K562 (cell line): ENCODE data around the gene SNX9. TPM values are rescaled to one million over a fixed set of nuclear protein-coding genes. Genes with fewer than 3 reads are reported as not detected.

Experiments
- ATF1 ChIP-seq, 2 experiments: fragments of 450-650 bp in 1 of 2; IDR thresholded peaks; 2 replicates each; pipeline ENCODE4 v1.6.1; 2016; ENCODE audit warnings: missing compliant biosample characterization in 1 of 2, missing genetic modification characterization in 1 of 2
- BRF1 ChIP-seq: IDR thresholded peaks from 3 replicates; pipeline ENCODE4 v1.6.1; 2011; ENCODE audit warnings: borderline replicate concordance, mild to moderate bottlenecking; ENCODE audit not compliant: insufficient read length; ENCODE audit errors: extremely low read depth
- CBFB ChIP-seq: sonication (generic); formaldehyde crosslinking; IDR thresholded peaks from 2 replicates; pipeline ENCODE4 v1.4.0; 2020; ENCODE audit warnings: mild to moderate bottlenecking, missing genetic modification reagents
- CREBBP ChIP-seq: IDR thresholded peaks from one replicate; pipeline ENCODE4 v1.6.1; 2012; ENCODE audit warnings: low read depth, mild to moderate bottlenecking, control low read depth, inconsistent platforms, low read length
- FOXA3 ChIP-seq, 2 experiments: fragments of 450-650 bp in 1 of 2; sonication (generic) in 1 of 2; formaldehyde crosslinking; IDR thresholded peaks in 1 of 2; conservative IDR thresholded peaks in 1 of 2; 2 replicates each; pipeline versions ENCODE4 v1.4.0 to v1.8.0; 2020 to 2022; ENCODE audit warnings: mild to moderate bottlenecking in 2 of 2, missing genetic modification reagents in 1 of 2
- JUN ChIP-seq, 2 experiments: sonication (generic) in 1 of 2; formaldehyde crosslinking in 1 of 2; IDR thresholded peaks; 2 replicates each; pipeline versions ENCODE4 v1.6.1 to v1.8.0; 2012 to 2022; ENCODE audit warnings: borderline replicate concordance in 2 of 2, mild to moderate bottlenecking in 2 of 2, improper control_type of control experiment in 1 of 2, low read depth in 1 of 2, low read length in 1 of 2, missing genetic modification reagents in 1 of 2
- MIER1 ChIP-seq: fragments of 450-650 bp; IDR thresholded peaks from 2 replicates; pipeline ENCODE4 v1.6.1; 2016; ENCODE audit warnings: antibody characterized with exemption, mild to moderate bottlenecking, low read depth
- NCOR1 ChIP-seq: fragments of 450-650 bp; IDR thresholded peaks from 2 replicates; pipeline ENCODE4 v1.6.1; 2016; ENCODE audit warnings: mild to moderate bottlenecking, moderate library complexity
- NFXL1 ChIP-seq: fragments of 450-650 bp; formaldehyde crosslinking; IDR thresholded peaks from 2 replicates; pipeline ENCODE4 v1.4.0; 2021; ENCODE audit warnings: mild to moderate bottlenecking
- PHTF2 ChIP-seq: fragments of 250-450 bp; sonication (Bioruptor Pico); IDR thresholded peaks from 2 replicates; pipeline ENCODE4 v1.5.0; 2021; ENCODE audit warnings: mild to moderate bottlenecking
- POLR2H ChIP-seq: IDR thresholded peaks from 2 replicates; pipeline ENCODE4 v1.6.1; 2016; ENCODE audit warnings: missing genetic modification characterization, low read depth, mild to moderate bottlenecking, control low read depth, missing compliant biosample characterization, moderate library complexity
- POLR3G ChIP-seq: IDR thresholded peaks from 2 replicates; pipeline ENCODE4 v1.6.1; 2011; ENCODE audit not compliant: insufficient read length, insufficient replicate concordance; ENCODE audit errors: extremely low read depth
- RFX7 ChIP-seq: fragments of 250-450 bp; sonication (Bioruptor Pico); IDR thresholded peaks from 2 replicates; pipeline ENCODE4 v1.5.1; 2021; ENCODE audit warnings: mild to moderate bottlenecking
- RNF2 ChIP-seq: sonication (generic); IDR thresholded peaks from 2 replicates; pipeline ENCODE4 v1.6.1; 2016
- SPI1 ChIP-seq: IDR thresholded peaks from 2 replicates; pipeline ENCODE4 v1.6.1; 2011; ENCODE audit warnings: low read depth, low read length, control low read depth, borderline replicate concordance
- SRSF7 ChIP-seq: fragments of 200-400 bp; formaldehyde crosslinking; optimal IDR thresholded peaks from 2 replicates; pipeline ENCODE3; 2017; ENCODE audit warnings: mild to moderate bottlenecking, low read depth, low read length
- TAL1 ChIP-seq: fragments of 450-650 bp; IDR thresholded peaks from 2 replicates; pipeline ENCODE4 v1.6.1; 2016; ENCODE audit warnings: mild to moderate bottlenecking
- ZFP36 ChIP-seq: fragments of 150-350 bp; IDR thresholded peaks from 2 replicates; pipeline ENCODE4 v1.6.1; 2018; ENCODE audit warnings: low read length, low read depth; ENCODE audit not compliant: partially characterized antibody
- ZFX ChIP-seq: sonication (generic); formaldehyde crosslinking; IDR thresholded peaks from 2 replicates; pipeline ENCODE4 v1.8.0; 2022; ENCODE audit warnings: mild to moderate bottlenecking, missing genetic modification reagents, moderate library complexity
- ZNF174 ChIP-seq: fragments of 250-450 bp; sonication (Bioruptor Pico); IDR thresholded peaks from 2 replicates; pipeline ENCODE4 v1.4.0; 2020; ENCODE audit warnings: mild to moderate bottlenecking
- ZNF668 ChIP-seq: fragments of 250-450 bp; sonication (Bioruptor Pico); IDR thresholded peaks from 2 replicates; pipeline ENCODE4 v1.8.0; 2022; ENCODE audit warnings: mild to moderate bottlenecking, inconsistent platforms
- ZSCAN32 ChIP-seq: fragments of 450-650 bp; formaldehyde crosslinking; IDR thresholded peaks from 2 replicates; pipeline ENCODE4 v1.4.0; 2020; ENCODE audit warnings: mild to moderate bottlenecking, moderate library complexity
- polyA plus RNA-seq, 8 experiments: library from polyadenylated mRNA; depleted of rRNA in 4 of 8; stranded (reverse) in 5 of 8; unstranded in 3 of 8; fragments of >200 nt; fragmentation: Nextera tagmentation in 2 of 8; fragmentation: Illumina TruSeq in 1 of 8; extraction: Ambion mirVana in 2 of 8; extraction: Trizol in 1 of 8; gene quantifications; 2 replicates each; pipeline versions ENCODE4 v1.2.1 to v1.2.3, GENCODE V29; 2011 to 2014; ENCODE audit warnings: inconsistent platforms in 1 of 8, missing spikeins in 1 of 8
- total RNA-seq, 7 experiments: library from RNA; depleted of rRNA in 6 of 7; stranded (reverse); fragments of >200 nt in 6 of 7; fragmentation: Illumina TruSeq in 2 of 7; extraction: Trizol in 2 of 7; gene quantifications; 2 replicates each; pipeline versions ENCODE4 v1.2.1 to v1.2.3, GENCODE V29; 2011 to 2021; ENCODE audit warnings: low replicate concordance in 1 of 7
- TF ChIP-seq, protein P1 (sequence below): fragments of 450-650 bp; IDR thresholded peaks from 2 replicates; pipeline ENCODE4 v1.7.0; 2016; ENCODE audit warnings: borderline replicate concordance
- TF ChIP-seq, protein P2 (sequence below): fragments of 450-650 bp; formaldehyde crosslinking; conservative IDR thresholded peaks from 2 replicates; pipeline ENCODE4 v1.4.0; 2022; ENCODE audit warnings: mild to moderate bottlenecking, missing genetic modification characterization
- TF ChIP-seq, protein P3 (sequence below), 2 experiments: fragments of 250-450 bp in 1 of 2; fragments of 450-650 bp in 1 of 2; sonication (Bioruptor Pico) in 1 of 2; IDR thresholded peaks; 2 replicates each; pipeline versions ENCODE4 v1.6.1 to v1.8.0; 2016 to 2021; ENCODE audit warnings: mild to moderate bottlenecking in 2 of 2, moderate library complexity in 2 of 2, missing compliant biosample characterization in 1 of 2, missing genetic modification characterization in 1 of 2

Gene SNX9
- total and polyA plus RNA-seq, 9 of the 15 experiments (the other 6 are each of a cell fraction or from before 2014, with no cell fraction given), result 6.0 to 81.7 (median 57.1) TPM

DNA sequence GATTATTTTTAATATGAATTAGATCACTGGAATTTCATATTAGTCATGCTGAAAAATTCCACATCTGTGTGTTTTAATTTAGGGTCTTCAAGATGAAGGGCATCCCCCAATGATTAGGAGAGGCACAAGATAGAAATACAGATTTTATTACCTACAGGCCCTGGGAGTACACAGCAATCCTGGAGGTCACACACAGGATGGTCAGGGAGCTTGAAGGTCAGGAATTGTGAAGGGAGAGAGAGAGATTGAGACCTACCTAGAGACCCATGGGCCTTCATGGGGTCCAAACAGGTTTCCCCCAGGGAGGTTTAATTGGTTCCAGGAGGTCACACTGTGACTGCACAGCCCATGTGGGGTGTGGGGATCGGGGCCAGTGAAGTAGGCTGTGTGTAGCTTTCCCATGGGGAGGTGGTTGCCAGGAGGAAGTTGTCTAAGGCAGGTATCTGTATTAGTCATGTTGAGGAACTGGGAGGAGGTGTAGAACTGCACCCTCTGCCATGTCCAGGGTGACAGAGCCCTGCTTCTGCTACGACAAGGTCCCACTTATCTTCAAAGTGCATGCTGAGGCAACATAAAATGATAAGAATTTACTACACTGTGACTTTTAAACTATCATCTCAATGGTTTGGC is 18.3 kb downstream of the SNX9 start (continued):
- TF ChIP-seq CBFB (CRISPR knock-in tag), result no peak
- TF ChIP-seq ZNF668, result no peak
- no peak for TF ChIP-seq ZFP36
- TF ChIP-seq ATF1 (CRISPR knock-in tag; IDR thresholded peaks at IDR 0.05), result no peak
- no peak for TF ChIP-seq ATF1 (tag; IDR thresholded peaks at IDR 0.05)
- no peak for TF ChIP-seq POLR3G
- peak; percentile 68 for TF ChIP-seq TAL1
- no peak for TF ChIP-seq MIER1
- peak; percentile 66 for TF ChIP-seq NCOR1
- TF ChIP-seq, protein P1, sequence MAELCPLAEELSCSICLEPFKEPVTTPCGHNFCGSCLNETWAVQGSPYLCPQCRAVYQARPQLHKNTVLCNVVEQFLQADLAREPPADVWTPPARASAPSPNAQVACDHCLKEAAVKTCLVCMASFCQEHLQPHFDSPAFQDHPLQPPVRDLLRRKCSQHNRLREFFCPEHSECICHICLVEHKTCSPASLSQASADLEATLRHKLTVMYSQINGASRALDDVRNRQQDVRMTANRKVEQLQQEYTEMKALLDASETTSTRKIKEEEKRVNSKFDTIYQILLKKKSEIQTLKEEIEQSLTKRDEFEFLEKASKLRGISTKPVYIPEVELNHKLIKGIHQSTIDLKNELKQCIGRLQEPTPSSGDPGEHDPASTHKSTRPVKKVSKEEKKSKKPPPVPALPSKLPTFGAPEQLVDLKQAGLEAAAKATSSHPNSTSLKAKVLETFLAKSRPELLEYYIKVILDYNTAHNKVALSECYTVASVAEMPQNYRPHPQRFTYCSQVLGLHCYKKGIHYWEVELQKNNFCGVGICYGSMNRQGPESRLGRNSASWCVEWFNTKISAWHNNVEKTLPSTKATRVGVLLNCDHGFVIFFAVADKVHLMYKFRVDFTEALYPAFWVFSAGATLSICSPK, result no peak
- TF ChIP-seq SRSF7, result no peak
- no peak for TF ChIP-seq JUN (IDR thresholded peaks at IDR 0.05; ENCODE audit: borderline replicate concordance, low read depth, low read length)
- TF ChIP-seq JUN (CRISPR knock-in tag; IDR thresholded peaks at IDR 0.05; ENCODE audit: borderline replicate concordance), result no peak
- TF ChIP-seq RFX7, result no peak
- TF ChIP-seq ZSCAN32 (CRISPR knock-in tag), result no peak
- TF ChIP-seq SPI1, result peak; percentile 84
- no peak for TF ChIP-seq NFXL1 (CRISPR knock-in tag)
- no peak for TF ChIP-seq FOXA3 (CRISPR knock-in tag; conservative IDR thresholded peaks at IDR 0.05 in 1 of 2, IDR thresholded peaks at IDR 0.05 in 1 of 2)
- TF ChIP-seq, protein P2, sequence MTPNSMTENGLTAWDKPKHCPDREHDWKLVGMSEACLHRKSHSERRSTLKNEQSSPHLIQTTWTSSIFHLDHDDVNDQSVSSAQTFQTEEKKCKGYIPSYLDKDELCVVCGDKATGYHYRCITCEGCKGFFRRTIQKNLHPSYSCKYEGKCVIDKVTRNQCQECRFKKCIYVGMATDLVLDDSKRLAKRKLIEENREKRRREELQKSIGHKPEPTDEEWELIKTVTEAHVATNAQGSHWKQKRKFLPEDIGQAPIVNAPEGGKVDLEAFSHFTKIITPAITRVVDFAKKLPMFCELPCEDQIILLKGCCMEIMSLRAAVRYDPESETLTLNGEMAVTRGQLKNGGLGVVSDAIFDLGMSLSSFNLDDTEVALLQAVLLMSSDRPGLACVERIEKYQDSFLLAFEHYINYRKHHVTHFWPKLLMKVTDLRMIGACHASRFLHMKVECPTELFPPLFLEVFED (CRISPR knock-in tag), result no peak
- no peak for TF ChIP-seq CREBBP
- no peak for TF ChIP-seq RNF2
- TF ChIP-seq, protein P3, sequence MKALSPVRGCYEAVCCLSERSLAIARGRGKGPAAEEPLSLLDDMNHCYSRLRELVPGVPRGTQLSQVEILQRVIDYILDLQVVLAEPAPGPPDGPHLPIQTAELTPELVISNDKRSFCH (CRISPR knock-in tag; IDR thresholded peaks at IDR 0.05), result no peak
- TF ChIP-seq, protein P3 (tag; IDR thresholded peaks at IDR 0.05), result no peak
- no peak for TF ChIP-seq PHTF2 (CRISPR knock-in tag)
- TF ChIP-seq ZNF174 (CRISPR knock-in tag), result no peak
- no peak for TF ChIP-seq ZFX (CRISPR knock-in tag)
- TF ChIP-seq BRF1, result no peak
- no peak for TF ChIP-seq POLR2H
